Sciatic nerve (tissue), 2 donors: ENCODE data around the gene FAM111A. TPM values are rescaled to one million over a fixed set of nuclear protein-coding genes. Genes with fewer than 3 reads are reported as not detected.

Source experiments
- ATAC-seq: fragments of 200-7000 bp; cut with Tn5 transposase; one replicate; pipeline ENCODE4 v1.9.1; 2020; ENCODE audit warnings: mild to moderate bottlenecking, moderate library complexity
- DNase-seq: peaks from one replicate; pipeline ENCODE4 v3.0.0-alpha.2; 2020; ENCODE audit warnings: low spot score
- intact Hi-C: fragments of 100-400 bp; cut with DNase I; formaldehyde crosslinking; loops from one replicate; pipeline ENCODE4 v1.14.2; 2022
- total RNA-seq: library from RNA; stranded (reverse); fragmentation: NEBNext Ultra II Directional; extraction: Animal tissue kit (Norgen Biotek cat#: 25700); gene quantifications from one replicate; pipeline ENCODE4 v1.2.1, GENCODE V29; 2021
- donor health status: DM: no; HTN: no; CAD: no.
- donor health status: DM: no; HTN: no; CAD: no.

Gene FAM111A
- total RNA-seq, 1 donor from 2014 or later = 48.0 TPM

DNA sequence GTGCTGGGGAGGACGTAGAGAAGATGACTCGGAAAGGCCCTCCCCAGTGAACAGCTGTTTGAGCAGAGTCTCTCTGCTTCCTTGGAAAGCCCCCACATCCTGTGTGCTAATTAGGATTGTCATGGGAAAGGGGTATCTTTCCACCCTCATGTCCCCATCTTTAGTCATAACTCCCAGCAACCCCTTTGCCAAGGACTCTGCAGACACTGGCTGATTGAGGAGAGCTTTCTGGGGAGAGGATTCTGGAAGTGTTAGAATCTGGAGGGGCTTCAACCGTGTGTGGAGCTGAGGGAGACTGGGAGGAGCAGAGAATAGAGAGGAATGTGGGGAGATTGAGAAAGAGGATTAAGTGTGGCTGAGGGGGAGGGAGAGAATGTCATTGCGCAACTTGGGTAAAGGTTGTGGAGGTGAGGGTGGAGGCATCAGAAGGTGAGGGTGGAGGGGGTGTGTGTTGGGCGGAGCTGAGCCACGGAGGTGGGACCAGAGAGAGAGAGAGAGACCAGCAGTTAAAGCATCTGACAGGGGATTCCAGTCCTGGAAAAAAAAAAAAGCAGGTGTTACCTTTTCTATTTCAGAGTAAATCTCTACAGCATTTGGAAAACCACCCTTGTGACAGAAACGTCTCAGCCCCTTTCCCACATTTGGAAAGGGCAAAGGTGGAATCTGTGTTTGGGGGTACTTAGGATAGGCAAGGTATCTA, 31.5 kb downstream of the FAM111A start:
- ATAC-seq = peak; percentile 14

DNA sequence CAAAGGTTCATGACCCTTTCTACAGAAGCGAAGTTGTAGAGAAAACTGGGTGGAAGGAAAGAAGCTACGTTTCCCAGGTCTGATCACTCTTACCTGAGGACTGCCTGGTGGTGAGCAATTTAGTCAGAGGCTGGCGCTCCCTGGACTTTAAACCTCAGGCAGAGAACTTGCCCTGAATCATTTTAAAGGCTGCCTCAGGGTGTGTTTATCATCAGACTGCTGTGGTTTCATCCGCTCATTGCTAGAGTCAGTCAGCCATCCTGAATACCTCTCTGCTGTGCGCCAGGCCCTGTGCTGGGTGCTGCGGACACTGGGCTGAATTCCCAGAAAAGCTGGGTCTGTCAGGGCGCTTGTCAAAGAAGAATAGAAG, 32.0 kb downstream of the FAM111A start:
- intact Hi-C loops = no loop called here
- ATAC-seq (no peak), DNase-seq (no peak)

More for the DNA sequence above, 31.5 kb downstream of the FAM111A start:
- no peak for DNase-seq
- intact Hi-C loops = loop anchor here (2.0 kb wide), 1 partner anchor 33 kb away; no protein-coding TSS in a partner anchor

DNA sequence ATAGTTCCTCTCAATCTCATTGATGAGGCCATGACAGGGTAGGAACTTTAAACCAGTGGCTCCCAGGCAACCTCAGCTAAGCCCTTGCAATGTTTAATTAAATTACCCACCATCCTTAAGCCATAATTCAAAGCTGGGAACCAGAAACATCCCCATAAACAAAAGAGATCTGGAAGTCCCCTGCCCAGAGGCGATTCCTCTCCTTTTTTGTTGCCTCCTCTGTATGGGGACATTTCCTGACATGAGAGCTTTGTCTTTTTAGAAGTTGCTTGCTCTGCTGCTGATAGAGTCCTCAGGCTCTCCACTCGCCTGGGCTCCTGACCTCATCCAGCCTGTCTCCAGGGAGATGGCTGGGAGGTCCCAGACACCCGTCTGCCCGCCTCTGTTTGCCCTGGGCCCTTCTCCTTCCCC, 32.4 kb downstream of the FAM111A start:
- intact Hi-C loops = no loop called here
- ATAC-seq = no peak
- DNase-seq = no peak

DNA sequence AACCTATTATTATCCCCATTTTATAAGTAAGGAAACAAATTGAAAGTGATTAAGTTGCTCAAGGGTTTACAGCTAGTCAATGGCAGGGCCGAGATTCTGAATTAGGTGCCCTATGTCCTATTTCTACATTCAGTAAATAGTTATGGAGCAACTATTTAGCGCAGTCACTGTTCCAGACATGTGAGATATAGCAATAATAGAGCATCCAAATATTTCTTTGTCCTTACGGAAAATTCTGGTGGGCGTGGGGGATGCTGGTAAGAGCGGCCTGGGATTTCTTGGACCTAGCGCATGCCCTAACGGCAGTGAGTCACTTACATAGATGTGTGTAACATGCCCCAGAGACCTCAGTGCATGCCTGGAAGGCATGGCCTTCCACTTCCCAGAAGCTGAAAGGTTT, 33.7 kb downstream of the FAM111A start:
- ATAC-seq = no peak
- intact Hi-C loops = no loop called here
- DNase-seq = no peak

DNA sequence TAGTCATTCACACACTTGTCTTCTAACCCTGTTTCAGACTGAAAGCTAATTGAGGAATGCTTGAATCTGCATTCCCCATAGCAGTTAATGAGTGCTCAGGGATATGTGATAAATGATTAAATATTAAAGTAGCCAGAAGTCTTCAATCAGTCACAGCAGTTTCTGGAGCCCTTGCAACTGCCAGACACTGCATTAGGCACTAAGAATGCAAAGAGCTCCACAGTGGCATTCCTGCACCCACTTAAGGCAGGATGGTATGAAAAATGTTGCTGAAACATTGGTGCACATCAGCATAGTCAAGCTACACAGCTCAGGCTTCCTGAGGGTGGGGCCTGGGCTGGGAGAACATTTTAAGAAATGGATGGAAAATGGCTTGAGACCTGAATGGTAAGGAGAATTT, 35.7 kb downstream of the FAM111A start:
- intact Hi-C loops = no loop called here
- DNase-seq = no peak
- no peak for ATAC-seq

DNA sequence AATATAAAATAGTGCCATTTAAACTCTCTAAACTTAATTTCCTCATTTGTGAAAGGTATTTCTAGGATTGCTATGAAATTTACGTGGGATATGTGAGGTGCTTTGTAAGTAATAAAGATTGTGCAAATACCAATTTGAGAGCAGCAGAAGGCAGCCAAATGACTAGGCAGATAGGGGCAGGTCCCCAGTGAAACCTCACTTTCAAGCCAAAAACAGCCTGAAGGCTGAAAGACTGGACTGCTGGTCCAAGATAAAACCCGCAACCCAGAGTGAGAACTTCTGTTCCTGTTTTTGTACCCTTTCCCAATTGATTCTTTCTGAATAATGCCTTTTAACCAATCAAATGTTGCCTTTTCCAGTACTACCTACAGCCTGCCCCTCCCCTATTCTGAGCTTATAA, 36.5 kb downstream of the FAM111A start:
- no peak for ATAC-seq
- DNase-seq = no peak
- intact Hi-C loops = no loop called here

DNA sequence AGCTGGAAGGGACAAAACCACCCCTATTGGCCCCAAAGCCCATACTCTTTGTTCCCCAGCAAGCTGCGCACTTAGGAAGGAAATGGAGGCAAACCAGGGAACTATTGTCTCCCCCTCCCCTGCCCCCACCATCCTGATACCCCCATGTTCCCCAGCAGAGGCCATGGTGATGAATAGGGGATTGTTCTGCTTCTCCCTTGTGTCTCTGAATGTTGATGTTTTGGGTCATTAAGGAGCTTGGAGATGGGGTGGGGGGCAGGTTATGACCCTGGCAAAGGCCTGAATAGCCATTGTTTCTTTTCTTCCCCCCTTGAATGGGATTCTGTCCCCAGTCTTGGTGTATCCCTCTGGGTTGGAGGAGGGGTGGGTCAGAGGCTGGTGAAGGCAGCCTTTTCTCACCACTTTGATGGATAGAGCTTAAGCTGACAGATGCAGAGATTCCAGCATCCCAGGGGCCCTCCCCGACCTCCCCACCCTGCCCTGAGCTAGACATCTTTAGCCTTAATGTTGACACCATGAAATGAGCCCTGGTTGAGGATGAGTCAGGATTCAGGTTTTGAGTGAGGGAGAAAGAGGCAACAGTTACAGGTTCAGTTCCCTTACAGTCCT, 37.6 kb downstream of the FAM111A start:
- intact Hi-C loops = no loop called here
- DNase-seq = no peak
- ATAC-seq = peak; percentile 30

DNA sequence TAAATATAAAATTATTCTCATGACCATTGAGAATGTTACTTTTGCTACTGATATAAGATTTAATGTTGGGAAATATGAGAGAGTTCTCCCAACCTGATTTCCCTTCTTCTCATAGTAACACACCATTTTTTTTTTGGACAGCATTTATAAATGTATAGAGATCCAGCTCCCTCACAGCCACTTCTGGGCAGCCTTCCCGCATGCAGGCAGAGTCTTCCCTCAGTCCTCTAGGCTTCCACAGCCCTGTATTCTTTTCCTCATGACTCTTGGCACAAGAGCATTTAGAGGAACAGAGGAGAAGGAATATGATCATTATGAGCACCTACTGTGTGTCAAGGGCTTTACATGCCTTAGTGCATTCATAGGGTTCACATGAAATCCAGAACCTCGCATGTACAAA, 38.3 kb downstream of the FAM111A start:
- no peak for DNase-seq
- ATAC-seq = no peak
- intact Hi-C loops = no loop called here

DNA sequence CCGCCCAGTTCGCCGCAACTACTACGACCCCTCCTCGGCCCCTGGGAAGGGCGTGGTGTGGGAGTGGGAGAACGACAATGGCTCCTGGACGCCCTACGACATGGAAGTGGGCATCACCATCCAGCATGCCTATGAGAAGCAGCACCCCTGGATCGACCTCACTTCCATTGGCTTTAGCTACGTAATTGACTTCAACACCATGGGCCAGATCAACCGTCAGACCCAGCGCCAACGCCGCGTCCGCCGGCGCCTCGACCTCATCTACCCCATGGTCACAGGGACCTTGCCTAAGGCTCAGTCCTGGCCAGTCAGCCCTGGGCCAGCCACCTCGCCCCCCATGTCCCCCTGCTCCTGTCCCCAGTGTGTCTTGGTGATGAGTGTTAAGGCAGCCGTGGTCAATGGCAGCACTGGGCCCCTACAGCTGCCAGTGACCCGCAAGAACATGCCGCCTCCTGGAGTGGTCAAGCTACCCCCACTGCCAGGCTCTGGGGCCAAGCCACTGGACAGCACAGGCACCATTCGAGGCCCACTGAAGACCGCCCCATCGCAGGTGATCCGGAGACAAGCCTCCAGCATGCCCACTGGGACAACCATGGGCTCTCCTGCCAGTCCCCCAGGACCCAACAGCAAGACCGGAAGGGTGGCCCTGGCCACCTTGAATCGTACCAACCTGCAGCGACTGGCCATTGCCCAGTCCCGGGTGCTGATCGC, 39.2 kb downstream of the FAM111A start:
- no peak for ATAC-seq
- no peak for DNase-seq
- intact Hi-C loops = no loop called here

DNA sequence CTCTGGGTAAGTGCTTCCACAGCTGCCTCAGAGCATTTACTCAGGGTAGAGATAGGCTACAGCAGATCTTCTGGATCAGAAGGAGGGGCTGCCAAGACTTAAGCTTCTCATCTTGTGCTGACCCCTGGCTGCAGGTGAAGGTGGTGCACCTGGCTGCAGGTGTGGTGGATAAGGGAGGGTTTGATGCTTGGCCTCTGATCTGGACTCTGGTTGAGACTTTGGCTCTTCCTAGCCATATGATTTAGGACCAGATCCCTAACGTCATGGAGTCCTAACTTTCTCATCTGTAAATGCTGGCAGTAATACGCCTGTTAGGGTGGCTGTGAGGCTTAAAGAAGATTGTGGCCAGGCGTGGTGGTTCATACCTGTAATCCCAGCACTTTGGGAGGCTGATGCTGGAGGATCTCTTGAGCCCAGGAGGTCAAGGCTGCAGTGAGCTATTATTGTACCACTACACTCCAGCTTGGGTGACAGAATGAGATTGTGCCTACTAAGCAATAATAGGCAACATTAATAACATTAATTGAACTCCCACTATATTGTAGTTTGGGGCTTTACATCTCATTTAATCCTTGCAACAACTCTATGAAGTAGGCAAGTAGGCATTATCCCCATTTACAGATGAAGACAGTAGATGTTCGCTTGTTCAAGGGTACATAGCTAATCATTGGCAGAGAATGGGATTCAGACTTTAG, 39.9 kb downstream of the FAM111A start:
- ATAC-seq = no peak
- intact Hi-C loops = no loop called here
- no peak for DNase-seq

DNA sequence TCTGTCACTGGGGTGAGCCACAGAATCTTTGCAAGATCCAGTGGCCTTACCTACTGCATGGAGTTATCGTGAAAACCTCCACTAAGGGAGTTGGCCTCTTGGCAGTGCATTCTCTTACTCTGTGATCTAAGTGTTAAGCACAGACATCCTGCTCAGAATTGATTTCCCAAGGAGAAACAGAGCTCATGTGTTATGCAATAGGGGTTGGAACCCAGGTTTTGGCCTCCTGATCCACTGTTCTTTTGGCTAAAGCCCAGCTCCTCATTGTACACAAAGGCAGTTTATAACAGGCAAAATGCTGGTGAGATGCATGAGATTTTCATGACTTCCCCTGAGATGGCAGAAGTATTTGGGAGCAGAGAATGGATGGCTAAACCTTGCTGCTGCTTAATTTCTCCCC, 41.1 kb downstream of the FAM111A start:
- peak; percentile 82 for ATAC-seq
- no peak for DNase-seq
- intact Hi-C loops = no loop called here

DNA sequence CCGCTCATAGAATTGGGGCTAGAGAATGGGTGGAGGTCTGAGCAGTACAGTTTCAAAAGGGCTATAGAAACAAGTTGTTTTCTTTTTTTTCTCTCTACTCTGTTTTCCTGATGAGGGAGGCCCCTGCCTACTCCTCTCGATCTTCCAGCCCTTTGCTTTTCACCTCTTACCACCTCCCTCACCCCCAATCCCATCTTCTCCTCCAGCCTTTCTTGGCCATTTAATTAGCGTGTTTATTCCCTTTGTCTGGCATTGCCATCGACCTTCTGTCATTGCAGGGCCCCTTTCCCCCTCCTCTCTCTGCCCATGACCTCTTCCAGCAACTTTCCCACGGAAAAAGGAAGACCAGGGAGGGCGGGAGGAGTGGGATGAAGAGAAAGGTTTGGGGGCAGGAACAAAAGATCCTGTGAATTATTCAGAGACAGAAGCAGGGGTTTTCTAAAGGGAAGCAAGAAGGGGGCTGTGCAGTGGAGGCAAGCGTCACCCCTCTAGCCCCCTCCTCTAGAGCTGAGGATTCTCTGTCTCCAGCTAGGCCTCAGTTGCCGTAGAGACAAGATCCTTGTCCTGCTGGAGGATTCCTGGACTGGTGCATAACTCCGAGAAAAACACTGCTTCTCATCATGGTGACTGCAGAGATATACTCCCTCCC, 42.2 kb downstream of the FAM111A start:
- DNase-seq (no peak), ATAC-seq (no peak)
- intact Hi-C loops = no loop called here

DNA sequence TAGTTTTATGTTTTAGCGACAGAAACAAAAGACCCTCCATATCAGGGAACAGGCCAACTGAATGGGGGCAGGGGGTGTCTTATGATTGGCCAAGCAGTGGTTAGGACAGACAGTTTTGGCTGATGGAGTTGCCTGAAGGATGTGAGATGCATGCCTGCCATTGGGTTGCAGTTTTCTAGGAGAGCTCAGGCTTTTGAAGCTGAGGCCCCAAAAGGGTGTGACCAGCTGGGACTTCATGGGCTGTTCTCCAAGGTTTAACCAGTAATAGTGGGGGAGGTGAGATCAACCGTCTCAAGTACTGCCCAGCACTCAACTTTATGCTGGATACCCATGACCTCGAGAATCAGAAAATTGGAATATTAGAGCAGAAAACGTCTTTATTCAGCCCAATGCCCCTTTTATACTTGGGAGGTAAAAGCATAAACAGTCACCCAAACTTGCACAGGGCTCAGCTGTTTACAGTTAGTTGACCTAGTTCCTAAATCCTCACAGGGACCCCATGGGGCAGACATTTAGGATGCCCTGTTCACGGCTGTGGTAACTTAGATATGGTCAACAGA, 42.8 kb downstream of the FAM111A start:
- intact Hi-C loops = no loop called here
- DNase-seq (no peak), ATAC-seq (no peak)

DNA sequence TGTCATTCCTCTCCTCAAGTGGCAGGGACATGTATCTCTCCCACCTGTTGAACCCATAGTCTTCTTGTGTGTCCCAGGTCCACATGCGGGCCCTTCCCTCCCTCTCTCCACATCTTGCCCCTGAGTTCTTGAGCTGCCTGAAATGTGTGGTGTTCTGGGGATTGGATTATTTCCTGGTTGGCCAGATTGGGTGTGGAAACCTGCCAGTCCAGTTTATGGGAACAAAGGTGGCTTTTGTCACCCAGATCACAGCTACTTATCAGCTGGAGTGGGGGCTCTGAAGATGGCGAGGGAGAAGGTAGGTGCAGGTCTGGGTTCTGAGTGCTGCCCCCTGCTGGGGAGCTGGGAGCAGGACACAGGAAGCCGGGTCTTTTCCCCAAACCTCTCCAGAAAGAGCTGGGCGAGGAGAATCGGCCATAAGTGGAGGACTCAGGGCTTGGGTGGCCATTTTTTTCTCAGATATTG, 43.5 kb downstream of the FAM111A start:
- intact Hi-C loops = no loop called here
- no peak for ATAC-seq
- no peak for DNase-seq

DNA sequence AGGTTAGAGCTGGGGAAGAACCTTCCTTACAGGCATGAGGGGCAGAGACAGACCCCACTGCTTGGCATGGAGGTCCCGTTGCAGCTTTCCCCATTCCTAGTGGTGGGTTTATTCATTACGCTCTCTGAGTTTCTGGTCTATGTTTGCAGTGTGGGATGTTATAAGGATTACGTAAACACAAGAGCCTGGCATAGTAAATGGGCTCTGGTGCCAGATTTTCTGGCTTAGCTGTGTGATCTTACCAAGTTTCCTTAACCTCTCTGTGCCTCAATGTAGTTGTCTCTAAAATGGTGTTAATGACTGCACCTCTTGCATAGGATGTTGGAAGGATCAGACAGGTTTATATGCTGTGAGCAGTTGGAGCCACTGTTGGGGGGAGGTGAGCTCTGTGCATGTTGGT, 44.4 kb downstream of the FAM111A start:
- ATAC-seq (no peak), DNase-seq (no peak)
- intact Hi-C loops = no loop called here

DNA sequence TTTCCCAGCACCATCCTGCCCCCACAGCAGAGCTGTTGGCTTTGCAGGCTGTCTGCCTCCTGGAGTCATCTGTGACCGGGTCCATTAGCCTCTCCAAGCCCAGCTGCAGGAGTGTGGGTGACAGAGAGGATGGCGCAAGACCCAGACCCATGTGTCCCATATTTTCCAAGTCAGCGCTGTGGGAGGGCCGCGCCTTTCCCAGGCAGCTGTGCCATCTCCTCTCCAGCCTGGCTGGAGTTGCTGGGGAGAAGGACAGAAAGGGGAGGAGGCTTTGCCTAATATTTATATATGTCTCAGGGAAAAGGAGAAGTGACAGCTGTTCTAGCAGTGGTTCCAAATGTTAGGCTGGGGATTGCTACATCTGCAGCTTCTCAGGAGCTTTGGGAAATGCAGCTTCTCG, 44.9 kb downstream of the FAM111A start:
- peak; percentile 78 for ATAC-seq
- DNase-seq = no peak
- intact Hi-C loops = no loop called here

DNA sequence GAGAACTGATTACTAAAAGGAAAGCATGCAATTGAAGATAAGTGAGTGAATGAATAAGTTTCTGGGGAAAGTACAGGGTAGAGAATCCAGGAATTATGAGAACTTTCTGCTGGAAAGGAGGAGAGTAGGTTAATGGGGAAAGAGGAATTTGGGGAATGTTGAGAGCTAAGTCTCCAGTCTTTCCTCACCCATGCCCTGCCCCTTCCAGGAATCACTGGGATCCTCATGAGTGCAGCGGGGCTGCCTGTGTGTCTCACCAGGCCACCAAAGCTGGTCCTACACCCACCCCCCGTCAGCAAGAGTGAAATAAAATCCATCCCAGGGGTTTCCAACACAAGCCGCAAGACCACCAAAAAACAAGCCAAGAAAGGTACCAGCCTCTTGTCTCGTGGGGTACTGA, 46.3 kb downstream of the FAM111A start:
- no peak for DNase-seq
- intact Hi-C loops = no loop called here
- no peak for ATAC-seq

DNA sequence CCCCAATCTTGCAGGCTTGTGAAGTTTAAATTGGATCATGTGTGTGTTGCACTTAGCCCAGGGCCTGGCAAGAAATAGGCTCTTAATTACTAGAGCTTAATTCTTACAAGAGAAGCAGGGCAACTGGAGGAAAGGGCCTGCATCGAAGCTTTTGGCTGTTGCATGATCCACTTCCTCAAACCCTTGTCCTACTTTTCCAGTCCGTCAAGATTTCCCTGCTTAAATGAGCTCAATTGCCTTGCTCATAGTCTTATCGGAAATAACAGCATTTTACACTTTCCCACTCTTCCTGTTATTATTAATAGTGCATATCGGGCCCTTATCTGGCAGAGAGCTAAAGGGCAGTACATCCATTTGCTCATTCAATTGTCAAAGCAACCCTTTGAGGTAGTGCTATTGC, 47.3 kb downstream of the FAM111A start:
- ATAC-seq (no peak), DNase-seq (no peak)
- intact Hi-C loops = no loop called here

DNA sequence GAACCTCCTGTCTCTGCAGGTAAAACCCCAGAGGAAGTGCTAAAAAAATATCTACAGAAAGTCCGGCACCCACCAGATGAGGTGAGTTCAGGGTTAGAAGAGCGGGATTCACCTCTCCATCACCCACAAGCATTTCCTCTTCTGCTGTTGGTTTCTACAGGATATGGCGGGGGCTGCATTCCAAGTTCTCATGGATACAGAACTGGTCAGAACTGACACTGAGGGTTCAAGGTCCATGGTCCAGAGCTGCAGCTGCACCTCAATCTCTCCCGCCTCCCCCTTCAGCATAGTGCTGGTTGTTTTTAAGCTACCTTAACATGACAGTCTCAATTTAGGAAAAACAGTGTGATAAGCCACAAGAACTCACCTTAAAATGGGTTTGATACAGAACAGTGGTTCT, 48.4 kb downstream of the FAM111A start:
- ATAC-seq (no peak), DNase-seq (no peak)
- intact Hi-C loops = no loop called here
